HG03045 (cell line): ENCODE measurements around the gene WNT6.

Experiments
- ATAC-seq: cut with Tn5 transposase; IDR thresholded peaks from one replicate; pipeline ENCODE4 v1.9.1; 2021; ENCODE audit warnings: mild to moderate bottlenecking, moderate library complexity; ENCODE audit not compliant: unreplicated experiment

The WNT6 gene

DNA sequence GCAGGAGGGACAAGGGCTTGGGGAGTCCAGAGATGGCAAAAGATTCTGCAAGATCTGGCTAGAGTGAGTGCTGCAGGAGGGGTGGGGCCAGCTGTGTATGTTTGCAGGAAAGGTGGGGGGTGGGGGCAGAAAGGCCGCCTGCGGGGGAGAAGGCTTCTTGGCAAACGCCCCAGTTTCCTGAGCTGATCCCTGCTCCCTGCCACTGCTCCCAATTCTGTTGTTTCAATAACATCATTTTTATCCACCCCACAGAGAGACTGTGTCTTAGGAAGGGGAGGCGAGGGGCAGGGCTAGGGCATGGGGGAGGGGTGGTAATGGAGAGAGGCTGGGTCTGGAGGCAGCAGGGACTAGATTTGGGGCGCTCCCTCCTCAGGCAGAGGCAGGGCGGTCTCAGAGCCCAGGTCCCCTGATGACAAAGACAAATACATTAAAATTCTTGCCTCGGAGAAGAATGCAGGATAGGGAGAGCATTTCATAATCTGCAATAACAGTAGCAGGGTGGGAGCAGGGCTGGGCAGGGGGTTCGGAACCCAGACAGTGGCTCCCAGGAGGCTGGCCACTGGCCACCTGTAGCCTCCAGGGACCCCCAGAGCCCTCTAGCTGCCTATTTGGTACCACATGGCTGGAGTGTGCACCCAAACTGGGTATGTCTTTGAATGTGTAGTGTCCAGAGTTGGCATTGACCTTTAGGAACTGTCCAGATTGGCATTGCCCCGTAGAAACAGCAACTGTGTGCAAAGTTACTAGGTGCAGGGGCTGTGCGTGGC, 2.1 kb upstream of the WNT6 start:
- ATAC-seq = no peak

DNA sequence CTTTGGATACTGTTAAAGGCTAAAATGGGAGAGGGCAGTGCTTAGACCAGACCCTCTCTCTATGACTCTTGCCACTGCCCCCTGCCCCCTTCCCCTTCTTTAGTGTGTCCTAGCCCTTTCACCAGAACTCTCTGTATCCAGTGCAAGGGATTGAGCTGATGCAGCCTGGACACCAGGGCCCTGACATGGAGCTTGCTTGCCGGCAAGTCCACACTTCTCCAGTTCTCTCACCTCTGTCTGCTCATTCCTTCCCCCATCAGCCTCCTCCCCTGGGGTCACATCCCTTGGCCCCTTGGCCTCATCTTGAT, 1.5 kb upstream of the WNT6 start:
- ATAC-seq = no peak

DNA sequence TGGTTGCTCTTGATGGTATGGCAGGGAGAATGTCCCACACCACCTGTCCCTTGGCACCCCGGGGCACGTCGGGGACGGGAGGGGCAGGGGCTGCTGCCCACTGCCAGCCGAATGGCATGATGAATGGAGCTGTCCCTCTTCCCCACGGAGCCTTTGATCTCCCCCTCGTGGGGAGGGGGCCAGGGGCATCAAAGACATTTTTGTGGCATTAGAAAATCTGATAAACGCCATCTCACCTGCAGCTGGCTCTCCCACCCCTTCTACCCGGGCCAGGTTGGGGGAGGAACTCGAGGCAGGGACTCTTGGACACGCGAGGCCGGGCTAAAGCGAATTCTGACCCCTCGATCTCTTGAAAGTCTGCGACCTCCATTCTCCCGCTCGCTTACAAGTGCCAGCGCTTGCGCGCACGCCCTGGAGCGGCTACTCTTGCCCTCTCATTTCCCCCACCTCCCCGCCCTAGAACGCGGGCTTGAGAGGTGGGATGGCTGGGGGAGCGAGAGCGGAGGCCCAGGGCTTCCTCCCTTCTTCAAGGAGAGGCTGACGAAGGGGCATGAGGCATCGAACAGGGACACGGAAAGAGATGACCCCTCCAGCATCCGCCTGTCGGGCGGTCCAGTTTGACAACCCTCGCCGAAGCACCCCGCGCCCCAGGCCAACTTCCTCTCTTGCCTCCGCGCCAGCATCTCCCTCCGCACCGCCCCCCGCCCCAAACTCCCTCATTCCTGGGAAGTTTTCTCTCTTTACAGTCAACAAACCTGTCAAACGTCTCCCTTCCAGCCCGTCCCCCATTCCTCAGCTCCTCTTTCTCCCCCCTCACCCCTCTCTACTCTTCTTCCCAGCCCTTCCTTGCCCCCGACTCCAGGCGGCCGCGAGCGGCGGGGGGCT, 692 bp upstream of the WNT6 start:
- no peak for ATAC-seq

DNA sequence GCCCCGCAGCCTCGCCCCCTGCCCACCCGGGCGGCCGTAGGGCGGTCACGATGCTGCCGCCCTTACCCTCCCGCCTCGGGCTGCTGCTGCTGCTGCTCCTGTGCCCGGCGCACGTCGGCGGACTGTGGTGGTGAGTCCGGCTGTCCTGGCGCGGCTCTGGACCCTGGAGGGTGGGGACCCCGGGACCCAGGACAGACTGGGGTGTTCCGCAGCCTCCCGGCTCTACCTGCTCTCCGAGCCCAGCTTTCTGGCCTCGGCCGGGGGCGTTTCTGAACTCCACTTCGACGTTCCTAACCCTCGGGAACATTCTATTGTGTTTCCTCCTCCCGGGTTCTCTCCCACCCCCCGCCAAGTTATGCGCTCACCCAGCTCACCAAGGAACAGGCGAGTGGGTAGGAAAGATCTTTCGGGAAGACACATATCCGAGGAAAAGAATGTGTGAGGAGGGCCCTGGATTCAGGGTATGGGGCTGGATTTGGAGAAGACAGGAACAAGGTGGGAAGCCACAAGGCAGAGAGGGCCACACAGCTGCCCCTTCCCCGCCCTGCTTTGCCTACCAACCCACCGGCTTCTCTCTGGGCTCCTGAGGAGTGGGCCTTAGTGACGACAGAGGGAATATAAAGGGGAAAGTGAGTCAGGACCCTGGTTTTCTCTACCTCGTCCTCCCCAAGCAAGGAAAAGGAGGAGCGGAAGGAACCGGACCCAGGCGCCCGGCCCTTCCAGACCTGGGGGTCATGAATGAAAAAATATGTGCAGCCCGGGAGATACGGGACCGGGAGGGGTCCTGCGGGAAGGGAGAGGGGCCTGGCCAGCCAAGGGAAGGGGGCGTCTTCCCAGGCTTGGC, 605 bp downstream of the WNT6 start:
- no peak for ATAC-seq

DNA sequence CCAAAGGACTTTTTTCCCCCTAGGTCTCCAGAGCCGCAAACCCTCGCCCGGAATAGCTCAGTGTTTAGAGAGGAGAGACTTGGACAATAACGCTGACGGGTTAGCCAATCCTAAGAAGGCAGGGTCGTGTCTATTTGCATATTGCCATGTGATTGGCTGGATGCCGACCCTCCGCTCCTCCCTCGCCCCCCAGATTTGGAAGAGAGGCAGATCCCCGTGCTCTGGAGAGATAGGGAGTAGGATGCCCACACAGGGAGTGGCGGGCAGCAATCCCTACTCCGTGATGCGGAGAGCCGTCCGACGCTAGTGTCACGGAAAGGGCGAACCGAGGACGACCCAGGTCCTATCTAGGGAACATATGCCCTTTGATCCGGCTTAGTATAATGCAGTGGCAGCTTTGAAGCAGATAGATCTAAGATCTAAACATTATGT, 1.4 kb downstream of the WNT6 start:
- no peak for ATAC-seq

DNA sequence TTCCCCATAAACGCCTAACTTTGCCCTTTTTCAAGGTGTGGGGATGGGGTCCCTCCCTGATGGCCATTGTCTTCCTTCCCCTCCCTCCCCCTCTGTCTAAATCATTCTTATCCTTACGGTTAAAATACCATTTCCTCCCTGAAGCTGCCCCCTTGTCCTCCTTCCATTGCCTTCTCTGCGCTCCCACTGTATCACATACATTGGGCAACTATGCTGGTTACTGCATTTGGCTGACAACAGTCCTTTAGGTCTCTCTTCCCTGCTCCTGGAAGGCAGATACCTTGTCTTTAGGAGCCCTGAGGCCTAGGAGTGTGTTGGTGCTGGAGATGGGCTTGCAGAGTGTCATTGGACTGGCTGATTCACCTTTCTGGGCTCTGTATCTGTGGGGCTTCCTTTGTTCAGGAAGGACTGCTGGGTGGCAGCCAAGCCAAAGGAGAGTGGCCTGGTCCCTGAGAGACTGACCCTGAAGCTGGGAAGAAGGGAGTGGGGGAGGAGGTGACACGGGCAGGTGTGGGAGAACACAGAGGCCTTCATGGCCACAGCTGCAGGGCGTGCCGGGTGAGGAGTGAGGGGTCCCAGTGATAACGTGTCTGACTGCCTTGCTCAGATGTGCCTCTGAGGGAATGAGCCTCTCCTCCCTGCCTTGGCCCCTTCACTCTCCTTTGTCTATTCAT, 2.2 kb downstream of the WNT6 start:
- no peak for ATAC-seq

DNA sequence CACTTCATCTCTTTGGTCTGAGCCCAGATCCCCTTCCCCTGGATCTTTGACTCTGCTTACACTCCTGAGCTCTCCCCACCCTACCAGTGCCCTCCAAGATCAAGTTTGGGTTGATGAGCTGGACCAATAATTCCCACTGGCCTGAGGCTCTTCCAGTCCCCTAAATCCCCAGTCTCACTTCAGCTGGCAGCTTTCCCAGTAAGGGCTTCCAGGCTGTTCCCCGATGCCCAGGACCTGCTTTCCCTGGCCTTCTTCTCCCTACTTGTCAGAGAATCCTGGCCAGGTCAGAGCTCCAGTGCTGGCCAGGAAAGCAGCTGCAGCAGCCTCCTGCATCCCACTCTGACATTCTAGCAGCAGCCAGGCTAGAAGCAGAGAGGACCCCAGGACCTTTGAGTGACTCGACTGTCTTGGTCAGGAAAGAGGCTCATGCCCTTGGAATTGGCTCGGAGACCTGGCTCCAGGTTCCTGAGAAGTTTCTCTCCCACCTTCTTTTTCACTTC, 3.5 kb downstream of the WNT6 start:
- no peak for ATAC-seq

DNA sequence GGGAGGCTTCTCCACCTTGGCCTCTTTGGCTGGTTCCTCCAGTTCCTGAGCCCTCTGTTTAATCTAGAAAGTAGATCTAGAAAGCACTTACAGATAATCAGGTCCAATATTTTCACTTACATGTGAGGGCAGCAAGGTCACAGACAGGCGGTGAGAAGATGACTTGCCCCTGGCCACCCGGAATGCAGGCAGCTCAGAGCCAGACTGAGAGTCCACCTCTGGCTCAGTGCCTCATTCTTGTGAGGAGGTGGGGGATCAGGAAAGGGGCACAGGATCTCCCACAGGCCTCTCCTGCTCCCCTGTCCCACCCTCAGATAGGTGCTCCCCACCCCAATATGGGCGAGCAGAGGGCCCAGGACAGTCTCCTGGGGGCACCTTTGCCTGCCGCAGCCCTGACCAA, 5.8 kb downstream of the WNT6 start:
- no peak for ATAC-seq

DNA sequence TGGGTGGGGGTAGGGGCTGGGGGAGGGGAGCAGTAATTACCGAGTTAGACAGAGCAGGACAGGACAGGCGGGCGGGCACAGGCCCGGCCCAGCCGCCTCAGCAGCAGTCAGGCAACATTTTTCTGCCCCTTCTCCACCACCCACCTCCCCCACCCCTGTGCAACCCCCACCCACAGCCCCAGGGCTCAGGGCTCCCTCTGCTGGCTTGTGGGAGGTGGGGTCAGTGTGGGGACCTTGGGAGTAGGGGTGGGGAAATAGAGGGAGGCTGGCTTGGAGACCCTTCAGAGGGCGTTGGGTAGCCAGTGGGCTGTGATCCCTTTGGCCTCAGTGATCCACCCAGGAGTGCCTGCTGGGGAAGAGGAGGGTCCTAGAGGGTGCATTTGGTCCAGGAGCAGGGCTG, 6.4 kb downstream of the WNT6 start:
- ATAC-seq = no peak

DNA sequence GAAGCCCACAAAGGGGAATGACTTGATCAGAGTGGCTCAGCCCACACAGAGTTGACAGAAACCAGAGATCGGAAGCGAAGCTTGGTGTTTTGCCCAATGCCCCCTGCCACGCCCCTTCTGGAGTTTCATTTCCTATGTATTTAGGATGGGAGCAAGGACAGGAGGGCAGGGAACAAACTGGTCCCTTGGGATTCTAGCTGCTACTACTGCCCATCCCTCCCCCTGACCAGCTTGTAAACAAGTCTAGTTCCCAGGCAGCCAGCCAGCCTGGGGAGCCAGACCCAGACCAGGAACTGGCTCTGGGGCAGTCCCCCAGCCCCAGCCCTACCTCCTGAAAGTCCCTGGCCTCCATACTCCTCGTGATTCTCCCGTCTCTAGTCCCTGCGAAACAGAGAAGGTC, 8.3 kb downstream of the WNT6 start:
- ATAC-seq = no peak

DNA sequence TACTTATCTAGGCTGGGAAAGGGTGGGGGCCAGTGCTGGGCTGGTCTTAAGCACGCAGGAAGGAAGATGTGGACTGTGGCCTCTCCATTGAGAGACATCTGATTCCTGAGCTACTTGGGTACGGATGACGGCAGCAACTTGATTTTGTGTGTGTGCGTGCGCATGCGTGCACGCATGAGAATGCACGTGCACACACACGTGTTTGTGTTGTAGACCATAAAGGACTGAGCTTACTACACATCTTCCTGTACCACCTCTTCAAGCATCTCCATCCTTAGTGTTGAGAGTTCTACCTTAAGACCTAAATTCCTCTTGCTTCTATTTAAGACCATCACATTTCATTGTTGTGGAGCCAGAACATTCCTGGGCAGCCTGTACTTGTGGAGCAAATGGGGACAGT, 9.5 kb downstream of the WNT6 start:
- ATAC-seq = no peak

DNA sequence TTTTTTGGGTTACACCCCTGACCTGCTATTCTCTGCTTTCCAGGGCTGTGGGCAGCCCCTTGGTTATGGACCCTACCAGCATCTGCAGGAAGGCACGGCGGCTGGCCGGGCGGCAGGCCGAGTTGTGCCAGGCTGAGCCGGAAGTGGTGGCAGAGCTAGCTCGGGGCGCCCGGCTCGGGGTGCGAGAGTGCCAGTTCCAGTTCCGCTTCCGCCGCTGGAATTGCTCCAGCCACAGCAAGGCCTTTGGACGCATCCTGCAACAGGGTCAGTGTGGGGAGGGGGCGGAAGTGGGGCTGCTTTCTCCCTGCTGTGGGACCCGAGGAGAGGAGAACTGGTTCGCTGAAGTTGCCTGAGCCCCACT, 11.4 kb downstream of the WNT6 start:
- no peak for ATAC-seq

DNA sequence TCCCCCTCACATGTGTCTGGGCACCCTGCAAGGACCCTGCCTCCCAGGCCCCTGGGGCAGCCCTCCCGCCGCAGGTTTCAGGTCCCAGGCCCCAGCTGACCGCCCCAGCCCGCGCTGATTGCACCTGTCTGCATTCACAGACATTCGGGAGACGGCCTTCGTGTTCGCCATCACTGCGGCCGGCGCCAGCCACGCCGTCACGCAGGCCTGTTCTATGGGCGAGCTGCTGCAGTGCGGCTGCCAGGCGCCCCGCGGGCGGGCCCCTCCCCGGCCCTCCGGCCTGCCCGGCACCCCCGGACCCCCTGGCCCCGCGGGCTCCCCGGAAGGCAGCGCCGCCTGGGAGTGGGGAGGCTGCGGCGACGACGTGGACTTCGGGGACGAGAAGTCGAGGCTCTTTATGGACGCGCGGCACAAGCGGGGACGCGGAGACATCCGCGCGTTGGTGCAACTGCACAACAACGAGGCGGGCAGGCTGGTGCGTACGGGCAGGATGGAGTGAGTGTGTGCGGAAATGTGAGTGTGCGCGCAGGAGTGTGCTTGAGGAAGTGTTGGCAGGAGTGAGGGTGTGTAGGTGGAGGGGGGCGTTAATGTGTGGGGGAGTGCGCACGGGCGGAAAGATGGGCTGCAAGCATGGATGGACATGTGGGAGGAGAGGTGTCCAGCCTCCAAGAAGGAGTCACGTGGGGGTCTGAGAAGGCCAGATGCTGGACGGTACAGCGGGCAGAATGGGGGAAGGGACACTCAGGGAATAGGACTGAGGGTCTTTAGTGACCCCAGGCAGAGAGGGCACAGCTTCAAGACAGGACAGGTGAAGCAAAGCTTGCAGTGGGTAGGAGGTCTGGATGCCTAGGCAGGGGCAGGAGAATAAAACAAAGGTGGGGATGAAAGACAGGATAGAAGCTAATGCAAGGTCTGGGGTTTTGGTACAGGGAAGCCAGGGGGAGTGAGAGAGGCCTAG, 12.0 kb downstream of the WNT6 start:
- ATAC-seq = no peak

DNA sequence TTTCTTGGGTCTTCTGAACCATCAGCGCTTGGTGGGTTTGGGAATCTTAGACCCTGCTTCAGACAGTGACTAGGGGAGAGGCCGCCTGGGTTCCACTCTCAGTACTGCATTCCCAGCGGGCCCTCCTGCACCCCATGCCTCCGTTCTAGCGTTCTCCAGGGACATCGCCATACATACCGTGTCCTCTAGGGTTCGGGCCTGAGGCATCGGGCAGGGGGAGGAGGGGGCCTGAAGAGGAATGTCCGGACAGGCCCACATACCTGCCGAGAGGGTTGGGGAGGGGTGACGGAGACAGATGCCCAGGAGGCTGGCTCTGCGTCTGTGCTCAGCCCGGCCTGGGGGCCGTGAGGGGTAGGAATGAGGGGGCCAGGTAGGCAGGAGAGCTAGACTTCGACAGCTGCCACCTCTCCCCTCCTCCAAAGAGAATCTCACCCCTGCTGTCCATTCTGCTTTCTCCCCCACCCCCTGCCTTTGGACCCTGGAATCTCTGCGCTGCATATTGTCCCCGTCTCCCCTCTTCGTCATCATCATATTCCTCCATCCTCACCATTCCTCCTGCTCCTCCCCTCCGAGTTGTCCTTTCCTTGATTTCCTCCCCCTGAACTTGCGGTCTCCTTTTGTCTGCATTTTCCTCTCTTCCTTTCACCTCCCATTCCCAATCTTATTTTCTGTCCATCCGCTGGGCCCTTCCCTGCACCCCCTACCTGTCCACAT, 13.2 kb downstream of the WNT6 start:
- no peak for ATAC-seq

DNA sequence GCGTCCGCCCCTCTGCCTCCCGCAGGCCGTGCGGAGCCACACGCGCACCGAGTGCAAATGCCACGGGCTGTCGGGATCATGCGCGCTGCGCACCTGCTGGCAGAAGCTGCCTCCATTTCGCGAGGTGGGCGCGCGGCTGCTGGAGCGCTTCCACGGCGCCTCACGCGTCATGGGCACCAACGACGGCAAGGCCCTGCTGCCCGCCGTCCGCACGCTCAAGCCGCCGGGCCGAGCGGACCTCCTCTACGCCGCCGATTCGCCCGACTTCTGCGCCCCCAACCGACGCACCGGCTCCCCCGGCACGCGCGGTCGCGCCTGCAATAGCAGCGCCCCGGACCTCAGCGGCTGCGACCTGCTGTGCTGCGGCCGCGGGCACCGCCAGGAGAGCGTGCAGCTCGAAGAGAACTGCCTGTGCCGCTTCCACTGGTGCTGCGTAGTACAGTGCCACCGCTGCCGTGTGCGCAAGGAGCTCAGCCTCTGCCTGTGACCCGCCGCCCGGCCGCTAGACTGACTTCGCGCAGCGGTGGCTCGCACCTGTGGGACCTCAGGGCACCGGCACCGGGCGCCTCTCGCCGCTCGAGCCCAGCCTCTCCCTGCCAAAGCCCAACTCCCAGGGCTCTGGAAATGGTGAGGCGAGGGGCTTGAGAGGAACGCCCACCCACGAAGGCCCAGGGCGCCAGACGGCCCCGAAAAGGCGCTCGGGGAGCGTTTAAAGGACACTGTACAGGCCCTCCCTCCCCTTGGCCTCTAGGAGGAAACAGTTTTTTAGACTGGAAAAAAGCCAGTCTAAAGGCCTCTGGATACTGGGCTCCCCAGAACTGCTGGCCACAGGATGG, 14.0 kb downstream of the WNT6 start:
- ATAC-seq = no peak

DNA sequence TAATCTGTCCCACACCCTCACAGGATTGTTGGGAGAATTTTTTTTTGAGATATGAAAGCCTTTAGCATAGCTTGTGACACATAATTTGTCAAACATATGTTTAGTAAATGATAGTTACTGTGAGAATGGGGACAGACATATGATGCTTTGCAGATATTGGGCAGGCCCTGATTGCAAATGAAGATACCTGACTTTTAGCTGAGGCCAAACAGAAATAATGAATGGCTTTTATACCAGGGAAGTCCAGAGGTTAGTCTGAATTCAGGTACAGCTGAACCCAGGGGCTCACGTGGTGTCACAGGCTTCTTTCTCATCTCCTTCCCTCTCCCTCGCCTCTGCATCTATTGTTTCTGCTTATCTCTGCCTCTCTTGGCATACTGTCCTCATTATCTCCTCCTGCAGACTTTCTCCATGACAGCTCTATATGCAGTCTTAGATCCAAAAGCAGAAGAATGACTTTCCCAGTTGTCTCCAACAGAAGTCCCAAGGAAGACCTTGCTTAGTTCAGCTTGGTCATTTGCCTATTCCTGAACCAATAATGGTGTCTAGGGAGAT, 16.2 kb downstream of the WNT6 start:
- no peak for ATAC-seq

DNA sequence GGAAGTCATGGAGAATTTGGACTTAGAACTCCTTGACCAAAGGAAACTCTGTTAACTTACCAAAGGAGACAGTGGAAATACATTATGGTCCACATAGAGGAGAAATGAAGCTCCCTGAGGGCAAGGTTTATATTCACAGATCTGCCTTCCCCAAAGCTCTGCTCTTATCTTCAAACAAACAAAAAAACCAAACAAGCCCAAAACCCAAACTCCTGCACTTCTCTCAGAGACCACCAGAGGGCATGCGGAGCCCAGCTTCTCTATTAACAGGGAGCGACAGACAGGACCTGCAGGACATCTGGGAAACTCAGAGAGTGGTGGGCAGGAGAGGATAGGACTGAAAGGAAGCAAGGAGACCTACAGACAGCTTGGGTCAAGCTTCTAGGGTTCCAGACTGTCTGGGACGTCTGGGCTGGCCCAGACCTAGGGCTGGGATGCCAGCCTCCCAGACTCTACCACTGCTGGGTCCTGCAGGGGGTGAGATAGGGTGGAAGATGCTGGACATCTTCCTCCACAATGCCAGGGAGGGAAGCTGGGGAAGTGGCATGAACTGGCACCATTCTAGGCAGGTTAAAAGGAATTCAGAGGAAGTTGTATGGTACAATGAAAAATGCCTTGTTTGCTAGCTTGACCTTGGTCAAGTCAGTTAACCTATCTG, 17.1 kb downstream of the WNT6 start:
- ATAC-seq = no peak
